Endothelial cell of umbilical vein (primary cell): ENCODE measurements around the gene SLC2A6. TPM values are rescaled to one million over a fixed set of nuclear protein-coding genes. Genes with fewer than 3 reads are reported as not detected.

Source experiments
- BruUV-seq: library from RNA; stranded (reverse); fragments of 400-500 nt; replicated peaks from 2 replicates; lab custom pipeline; 2021; lab: Mats Ljungman, UMichigan
- CTCF ChIA-PET: fragments of 300-600, 350-600 bp; sonication (Branson Sonifier 250); formaldehyde crosslinking; loops from one replicate; lab custom pipeline; 2021; ENCODE audit warnings: antibody characterized with exemption, inconsistent platforms; lab: Charles Lee
- POLR2A ChIA-PET: fragments of 300-600, 350-600 bp; sonication (Branson Sonifier 250); formaldehyde crosslinking; loops from one replicate; lab custom pipeline; 2021; ENCODE audit warnings: antibody characterized with exemption, inconsistent platforms; lab: Charles Lee
- DNase-seq: peaks from one replicate; pipeline ENCODE4 v3.0.0-alpha.2; 2011; ENCODE audit warnings: low read depth, low spot score
- FAIRE-seq: peaks from 2 replicates; lab custom pipeline; 2011; peaks lifted over from hg19 to GRCh38; lab: Jason Lieb, UNC
- H2AFZ ChIP-seq: 2 replicates; pipeline ENCODE4 v1.6.0; 2012; ENCODE audit warnings: low read depth, low read length, control low read depth, inconsistent platforms
- H3K27ac ChIP-seq: 2 replicates; pipeline ENCODE4 v1.5.1; 2011; ENCODE audit warnings: low read depth, mild to moderate bottlenecking, control low read depth, low read length, moderate library complexity; ENCODE audit not compliant: insufficient read depth
- H3K27me3 ChIP-seq, 2 experiments: 2 replicates each; pipeline versions ENCODE4 v1.6.0 to v1.6.1; 2011; ENCODE audit warnings: low read length in 2 of 2, mixed read lengths in 1 of 2; ENCODE audit not compliant: control insufficient read depth in 2 of 2, insufficient read depth in 2 of 2
- H3K36me3 ChIP-seq, 2 experiments: 2 replicates in 1 of 2; 3 replicates in 1 of 2; pipeline ENCODE4 v1.5.1; 2011; ENCODE audit warnings: low read length in 2 of 2, mild to moderate bottlenecking in 1 of 2, moderate library complexity in 1 of 2; ENCODE audit not compliant: control insufficient read depth in 2 of 2, insufficient read depth in 2 of 2; ENCODE audit errors: extremely low read depth in 1 of 2
- H3K4me1 ChIP-seq: 3 replicates; pipeline ENCODE4 v1.5.1; 2011; ENCODE audit warnings: mild to moderate bottlenecking, low read length; ENCODE audit not compliant: control insufficient read depth, insufficient read depth; ENCODE audit errors: extremely low read depth
- H3K4me2 ChIP-seq: 2 replicates; pipeline ENCODE4 v1.6.1; 2011; ENCODE audit warnings: low read length, control low read depth, mixed read lengths; ENCODE audit not compliant: insufficient read depth
- H3K4me3 ChIP-seq, 3 experiments: fragments of 200-600 bp in 1 of 3; sonication (generic), shearing (Covaris generic) in 1 of 3; replicated peaks in 1 of 3; 2 replicates each; pipeline ENCODE4 v1.5.1; 2011 to 2016; ENCODE audit warnings: control low read depth in 3 of 3, low read length in 3 of 3, mild to moderate bottlenecking in 2 of 3, inconsistent platforms in 1 of 3, low read depth in 1 of 3, moderate library complexity in 1 of 3; ENCODE audit not compliant: insufficient read depth in 1 of 3
- H3K79me2 ChIP-seq: 2 replicates; pipeline ENCODE4 v1.6.0; 2012; ENCODE audit warnings: low read length, inconsistent platforms; ENCODE audit not compliant: control insufficient read depth, insufficient read depth
- H3K9ac ChIP-seq: replicated peaks from 2 replicates; pipeline ENCODE3; 2011; ENCODE audit warnings: low read length, control low read depth; ENCODE audit not compliant: insufficient read depth; ENCODE audit errors: extremely low read depth
- H3K9me1 ChIP-seq: replicated peaks from 3 replicates; pipeline ENCODE4 v1.6.0; 2011; ENCODE audit warnings: mild to moderate bottlenecking, low read length; ENCODE audit not compliant: control insufficient read depth, insufficient read depth; ENCODE audit errors: extremely low read depth
- H3K9me3 ChIP-seq: replicated peaks from 2 replicates; pipeline ENCODE4 v1.5.1; 2012; ENCODE audit warnings: low read length, inconsistent platforms; ENCODE audit not compliant: control insufficient read depth, insufficient read depth
- H4K20me1 ChIP-seq: replicated peaks from 2 replicates; pipeline ENCODE3; 2011; ENCODE audit warnings: mild to moderate bottlenecking, low read length; ENCODE audit not compliant: control insufficient read depth, insufficient read depth; ENCODE audit errors: extremely low read depth
- CTCF ChIP-seq, 2 donors: IDR thresholded peaks; 1 replicate in 1 of 2; 2 replicates in 1 of 2; pipeline ENCODE4 v1.5.1; 2011; ENCODE audit warnings: low read length in 2 of 2, mild to moderate bottlenecking in 2 of 2, moderate library complexity in 2 of 2, control low read depth in 1 of 2, inconsistent platforms in 1 of 2, low read depth in 1 of 2; ENCODE audit not compliant: insufficient read depth in 1 of 2; ENCODE audit errors: extremely low read depth in 1 of 2
- EZH2 ChIP-seq: IDR thresholded peaks from 2 replicates; pipeline ENCODE4 v1.6.1; 2012; ENCODE audit warnings: borderline replicate concordance, low read depth, mild to moderate bottlenecking, moderate library complexity, low read length, inconsistent platforms; ENCODE audit not compliant: severe bottlenecking
- FOS ChIP-seq: IDR thresholded peaks from 2 replicates; pipeline ENCODE4 v1.6.1; 2011; ENCODE audit warnings: mild to moderate bottlenecking, low read length, moderate library complexity, borderline replicate concordance; ENCODE audit not compliant: insufficient read depth
- GATA2 ChIP-seq: IDR thresholded peaks from 2 replicates; pipeline ENCODE4 v1.7.0; 2011; ENCODE audit warnings: low read depth, mild to moderate bottlenecking, moderate library complexity, mixed read lengths, low read length; ENCODE audit not compliant: insufficient read length, insufficient read depth
- JUN ChIP-seq: IDR thresholded peaks from 2 replicates; pipeline ENCODE4 v1.6.1; 2011; ENCODE audit warnings: borderline replicate concordance, low read depth; ENCODE audit not compliant: insufficient read length, insufficient read depth
- MAX ChIP-seq: IDR thresholded peaks from 2 replicates; pipeline ENCODE4 v1.6.1; 2011; ENCODE audit not compliant: insufficient read depth, insufficient read length
- MYC ChIP-seq: IDR thresholded peaks from one replicate; pipeline ENCODE4 v1.6.1; 2011; ENCODE audit warnings: mild to moderate bottlenecking, low read depth, low read length
- POLR2A ChIP-seq: IDR thresholded peaks from 2 replicates; pipeline ENCODE4 v1.6.1; 2012; ENCODE audit warnings: low read depth, mild to moderate bottlenecking, control low read depth, low read length
- POLR2AphosphoS5 ChIP-seq: IDR thresholded peaks from 2 replicates; pipeline ENCODE4 v1.6.1; 2012; ENCODE audit warnings: low read depth, mild to moderate bottlenecking, control low read depth, low read length, moderate library complexity; ENCODE audit not compliant: insufficient read depth
- dilution Hi-C: fragments of 300-500 bp; cut with MboI; formaldehyde crosslinking; loops from one replicate; pipeline ENCODE4 v1.15.0; 2019; ENCODE audit warnings: low sequenced_read_pairs; ENCODE audit not compliant: extremely low pct_ligation_motif_present
- intact Hi-C: fragments of 100-400 bp; cut with micrococcal nuclease; formaldehyde crosslinking; loops from one replicate; pipeline ENCODE4 v1.10.0; 2022
- polyA plus RNA-seq, 4 experiments: library from polyadenylated mRNA; depleted of rRNA in 3 of 4; stranded (reverse) in 3 of 4; unstranded in 1 of 4; fragments of >200 nt; gene quantifications; 2 replicates each; pipeline versions ENCODE4 v1.2.1 to v1.2.3, GENCODE V29; 2011 to 2012; ENCODE audit warnings: missing spikeins in 1 of 4
- total RNA-seq: library from RNA; stranded (reverse); gene quantifications from 2 replicates; pipeline ENCODE4 v1.2.3, GENCODE V29; 2021

Gene SLC2A6
- total and polyA plus RNA-seq, 2 donors (not counting 3 experiments of a cell fraction or from before 2014, with no cell fraction given): 35.7 to 39.6 TPM

- no peak for FAIRE-seq
- Histone ChIP-seq H2AFZ (no peak overlapping the region), H3K79me2 (no peaks in the 10 kb centered on the region), H4K20me1 (no peaks in the 10 kb centered on the region), H3K9me3 (no peaks in the 10 kb centered on the region), H3K4me2 (no peak overlapping the region), H3K4me1 (no peaks in the 10 kb centered on the region), H3K36me3 (no peaks in the 10 kb centered on the region), H3K27ac (no peak overlapping the region), H3K4me3 (no peak overlapping the region), H3K9me1 (no peaks in the 10 kb centered on the region), H3K9ac (no peak overlapping the region), H3K27me3 (peaks cover 9 to 19% of the 10 kb centered on the region in 2 experiments)
- TF ChIP-seq CTCF (IDR thresholded peaks at IDR 0.05; ENCODE audit: extremely low read depth in 1 of 2, insufficient read depth in 1 of 2, low read depth in 1 of 2, low read length in 2 of 2): no peak
- no peak for TF ChIP-seq POLR2AphosphoS5
- TF ChIP-seq JUN: no peak
- TF ChIP-seq MYC: no peak
- TF ChIP-seq MAX: no peak
- TF ChIP-seq FOS: no peak
- TF ChIP-seq POLR2A: no peak
- no peak for TF ChIP-seq GATA2
- TF ChIP-seq EZH2: no peak
- intact Hi-C loops: no loop called here
- dilution Hi-C loops: no loop called here
- ChIA-PET CTCF (interaction anchor here (0.9 to 1.4 kb wide), 2 partner anchors 9 to 244 kb away, joined by 3 read pairs; no protein-coding TSS in a partner anchor), POLR2A (no interaction called here)
- BruUV-seq: no TSS peak
- no peak for DNase-seq
These were observed 48.7 kb downstream of the SLC2A6 start for GRCh38 chr9:133430244-133430643.
